Stimulated activated CD8-positive, alpha-beta memory T cell treated with anti-CD3 and anti-CD28 coated beads, Interleukin-12 subunit alpha, Interleukin-12 subunit beta, amount 100 ng/mL, for 4 hours (primary cell): ENCODE data around the gene ACTN2.

Experiments used
- DNase-seq: peaks from one replicate; pipeline ENCODE4 v3.0.0-alpha.2; 2020; ENCODE audit warnings: low read depth

Gene ACTN2

DNA sequence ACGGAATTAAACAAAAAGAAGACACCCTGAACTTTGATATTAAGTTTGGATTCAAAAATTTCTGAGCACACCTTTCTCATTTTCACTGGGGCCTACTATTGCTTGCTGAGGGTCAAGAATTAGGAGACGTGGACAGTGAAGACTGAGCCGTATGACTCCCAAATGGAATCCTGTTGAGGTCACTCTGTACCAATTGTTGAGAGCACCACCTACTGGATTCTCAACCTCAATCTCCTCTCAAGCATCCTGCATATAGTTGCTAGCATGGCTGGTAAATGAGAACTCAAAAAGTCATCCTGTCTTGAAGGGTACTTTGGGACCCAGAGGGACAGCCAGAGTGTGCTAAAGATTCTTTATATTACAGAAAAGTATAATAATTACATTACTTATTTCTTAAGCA lies 88.6 kb downstream of the ACTN2 start:
- DNase-seq: no peak

DNA sequence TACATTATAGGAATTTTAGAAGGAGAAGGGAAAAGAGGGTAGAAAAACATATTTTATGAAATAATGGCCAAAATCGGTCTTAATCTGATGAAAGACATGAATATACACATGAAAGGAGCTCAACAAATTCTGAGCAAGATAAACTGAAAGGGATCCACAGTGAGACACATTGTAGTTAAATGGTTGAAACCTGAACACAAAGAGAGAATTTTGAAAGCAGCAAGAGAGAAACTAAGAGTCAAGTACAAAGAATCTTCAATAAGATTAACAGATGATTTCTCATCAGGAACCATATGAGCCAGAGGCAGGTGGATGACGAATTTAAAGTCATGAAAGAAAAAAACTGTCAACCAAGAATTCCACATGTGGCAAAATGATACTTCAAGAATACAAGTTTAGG lies 93.0 kb downstream of the ACTN2 start:
- no peak for DNase-seq

DNA sequence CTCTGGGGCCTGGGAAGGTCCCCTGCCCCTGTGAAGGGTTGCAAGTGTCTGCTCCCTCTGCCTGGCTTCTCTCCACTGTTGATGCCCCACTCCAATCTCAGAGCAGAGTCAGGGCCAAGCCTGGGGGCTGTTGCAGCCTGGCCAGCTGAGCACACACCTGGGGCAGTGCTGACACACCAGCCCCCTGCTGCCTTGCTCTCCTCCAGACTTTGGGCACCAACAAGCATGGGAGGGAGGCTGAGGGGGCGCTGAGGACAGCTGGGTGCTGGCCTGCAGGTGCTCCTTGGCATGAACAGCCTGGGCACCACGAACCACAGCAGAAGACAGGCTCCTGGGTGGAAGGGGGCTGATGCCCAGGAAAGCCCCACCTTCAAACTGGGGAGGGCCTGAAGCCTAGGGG lies 99.2 kb downstream of the ACTN2 start:
- no peak for DNase-seq

DNA sequence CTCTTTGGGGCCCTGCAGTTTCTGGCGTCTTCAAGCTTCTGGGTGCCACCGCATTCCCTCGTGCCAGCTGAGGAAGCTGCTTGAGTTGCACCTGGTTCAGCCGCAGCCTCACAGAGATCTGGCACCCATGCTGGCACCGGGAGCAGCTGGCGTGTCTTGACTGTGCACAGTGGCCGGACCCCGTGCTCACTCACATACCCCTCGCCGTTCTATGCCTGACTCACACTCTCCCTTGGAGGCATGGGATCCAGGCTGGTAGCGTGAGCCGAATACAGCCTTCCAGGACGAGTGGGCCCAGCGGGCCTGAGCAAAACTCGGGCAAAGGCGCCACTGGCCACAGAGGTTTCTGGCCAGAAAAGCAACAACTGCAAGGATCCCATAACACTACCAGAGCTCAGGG lies 100.2 kb downstream of the ACTN2 start:
- DNase-seq: no peak

DNA sequence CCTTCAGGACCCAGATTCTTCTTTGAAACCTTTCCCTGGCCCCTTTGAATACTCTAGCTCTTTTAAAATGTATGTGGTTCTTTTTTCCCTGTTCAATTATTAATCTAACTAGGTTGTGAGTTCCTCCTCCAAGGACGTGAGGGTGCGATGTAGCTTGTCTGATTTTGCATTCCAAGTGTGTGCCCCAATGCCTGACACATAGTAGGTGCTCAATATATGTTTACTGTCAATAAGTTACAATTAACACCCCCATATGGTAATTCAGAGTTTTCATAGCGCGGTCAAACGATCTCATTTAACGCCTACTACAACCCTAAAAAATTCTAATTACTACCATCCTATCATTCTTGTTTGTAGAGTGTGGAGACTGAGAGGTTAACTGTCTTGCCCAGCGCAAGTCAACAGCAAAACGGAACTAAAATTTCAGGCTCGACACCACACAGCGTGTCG lies 108.3 kb downstream of the ACTN2 start:
- no peak for DNase-seq

DNA sequence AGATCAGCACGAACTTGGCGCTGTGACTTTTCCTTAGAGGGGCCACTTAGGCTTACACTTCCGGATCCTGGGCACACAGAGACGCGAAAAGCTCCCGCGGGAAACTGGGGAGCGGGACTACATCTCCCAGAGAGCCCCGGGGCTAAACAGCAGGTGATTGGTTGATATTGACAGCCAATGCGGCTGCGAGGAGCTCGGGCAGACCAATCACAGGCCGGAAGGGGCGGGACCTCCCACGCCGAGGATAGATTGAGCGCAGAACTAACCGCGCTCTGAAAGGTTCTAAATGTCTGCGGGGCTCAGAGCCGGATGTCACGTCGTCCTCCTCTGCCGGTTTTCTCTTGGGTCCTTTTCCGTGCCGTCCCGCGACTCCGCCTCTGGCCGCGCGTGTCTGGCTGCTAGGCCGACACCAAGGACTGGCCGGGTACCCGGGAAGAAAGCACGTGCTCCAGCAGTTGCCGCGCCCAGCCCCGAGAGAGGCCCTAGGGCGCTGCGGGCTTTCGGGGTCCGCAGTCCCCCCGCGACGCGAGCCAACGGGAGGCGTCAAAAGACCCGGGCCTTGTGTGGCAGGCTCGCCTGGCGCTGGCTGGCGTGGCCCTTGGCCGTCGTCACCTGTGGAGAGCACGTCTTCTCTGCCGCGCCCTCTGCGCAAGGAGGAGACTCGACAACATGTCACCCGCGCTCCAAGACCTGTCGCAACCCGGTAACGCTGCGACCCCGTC lies 108.9 kb downstream of the ACTN2 start, which contains the start of gene MTR:
TSS of gene MTR (plus strand) at position 258 of the 722 bp plus-strand sequence. CDS start at position 670, 412 bp downstream.
- peak; percentile 88 for DNase-seq

DNA sequence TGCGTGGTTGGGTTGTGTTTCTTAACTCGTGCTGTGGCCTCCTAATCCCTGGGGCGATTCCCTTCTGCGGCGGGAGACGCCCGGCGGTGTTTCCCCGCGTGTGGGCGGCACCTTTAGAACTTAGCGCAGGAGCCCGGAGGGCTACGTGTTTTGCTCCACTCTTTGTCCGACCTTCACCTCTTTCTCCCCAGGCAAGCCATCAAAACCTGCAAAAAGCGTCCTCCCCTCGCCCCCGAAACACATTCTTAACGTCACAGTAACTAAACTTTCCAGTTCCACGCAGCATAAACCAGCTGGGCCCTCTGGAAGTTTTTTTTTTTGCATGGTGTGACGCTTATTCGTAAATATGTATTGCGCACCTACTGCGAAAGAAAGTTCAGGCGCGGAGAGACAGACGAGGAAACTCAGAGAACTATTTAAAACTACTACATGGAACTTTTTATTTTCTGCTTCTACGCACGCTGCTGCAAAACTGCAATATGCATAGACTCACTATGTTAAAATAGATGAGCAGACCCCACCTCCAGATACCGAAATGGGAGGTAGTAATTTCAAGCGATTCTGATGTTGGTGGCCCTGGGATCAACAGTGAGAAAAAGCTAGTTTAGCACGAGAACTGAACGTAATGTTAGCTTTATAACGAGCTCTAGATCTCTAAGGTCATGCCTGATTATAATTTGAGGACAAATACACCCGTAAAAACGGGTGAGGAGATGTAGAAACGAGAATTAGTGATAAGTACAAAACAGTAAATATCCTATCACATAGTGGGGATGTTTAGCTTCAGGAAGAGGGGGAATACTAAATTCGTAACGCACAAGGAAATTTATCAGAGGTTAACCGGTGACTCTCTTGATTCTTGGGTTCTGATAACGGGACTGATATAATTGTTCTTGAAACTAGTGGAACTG lies 109.7 kb downstream of the ACTN2 start:
- DNase-seq: no peak

DNA sequence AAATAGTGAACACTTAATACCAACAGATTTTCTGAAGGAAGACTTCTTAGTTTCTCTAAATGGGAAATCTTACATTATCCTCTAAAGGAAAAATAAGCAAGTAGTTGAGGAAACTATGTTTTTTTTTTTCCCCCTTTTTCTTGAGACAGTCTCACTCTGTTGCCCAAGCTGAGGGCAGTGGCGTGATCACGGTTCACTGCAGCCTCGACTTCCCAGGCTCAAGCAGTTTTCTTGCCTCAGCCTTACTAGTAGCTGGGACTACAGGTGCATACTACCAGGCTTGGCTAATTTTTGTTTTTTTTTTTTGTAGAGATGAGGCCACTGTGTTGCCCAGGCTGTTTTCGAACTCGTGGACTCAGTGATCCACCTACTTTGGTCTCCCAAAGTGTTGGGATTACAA lies 112.7 kb downstream of the ACTN2 start:
- DNase-seq: no peak

DNA sequence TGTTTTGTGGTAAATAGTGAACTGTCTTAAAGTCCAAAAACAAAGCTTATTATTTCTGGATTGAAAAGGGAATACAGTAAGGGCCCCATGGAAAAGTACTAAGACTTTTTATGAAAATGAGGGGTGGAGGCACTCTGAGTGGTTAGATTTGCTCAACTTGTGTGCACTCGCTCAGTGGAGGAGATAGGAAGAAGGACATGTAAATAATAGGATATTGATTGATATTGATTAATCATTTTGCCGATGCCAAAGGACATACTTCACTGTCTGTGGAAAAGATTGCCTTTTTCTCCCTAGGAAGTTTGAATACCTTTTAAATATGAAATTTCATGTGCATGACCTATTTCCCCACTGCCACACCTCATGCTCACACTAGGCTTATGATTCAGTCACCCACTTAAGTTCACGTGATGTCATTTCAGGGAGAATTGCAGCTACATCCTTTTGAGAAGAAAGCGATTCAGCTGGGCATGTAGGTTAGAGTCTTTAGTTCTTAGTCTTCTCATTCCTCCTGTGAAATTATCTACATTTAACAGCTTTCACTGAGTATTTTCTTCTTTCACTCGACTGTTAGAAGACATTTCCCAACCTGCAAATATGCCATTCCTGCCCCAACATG lies 113.8 kb downstream of the ACTN2 start:
- no peak for DNase-seq

DNA sequence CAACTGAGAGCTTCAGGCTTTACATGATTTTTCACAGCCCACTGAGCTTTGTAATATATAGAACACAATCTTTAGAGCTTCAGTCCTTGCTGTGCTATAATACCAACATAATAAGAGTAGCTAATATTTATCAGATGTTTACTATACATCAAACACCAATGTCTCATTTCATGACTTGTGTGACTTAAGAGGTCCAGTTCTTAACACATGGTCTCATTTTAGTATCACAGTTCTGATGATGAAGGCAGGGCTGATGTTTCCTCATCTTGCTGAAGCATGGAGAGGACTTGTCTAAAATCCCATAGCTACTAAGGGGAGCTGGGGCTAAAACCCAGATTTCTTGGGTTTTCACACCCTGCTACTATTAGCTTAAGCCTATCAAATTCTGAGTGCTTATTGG lies 114.3 kb downstream of the ACTN2 start:
- no peak for DNase-seq

DNA sequence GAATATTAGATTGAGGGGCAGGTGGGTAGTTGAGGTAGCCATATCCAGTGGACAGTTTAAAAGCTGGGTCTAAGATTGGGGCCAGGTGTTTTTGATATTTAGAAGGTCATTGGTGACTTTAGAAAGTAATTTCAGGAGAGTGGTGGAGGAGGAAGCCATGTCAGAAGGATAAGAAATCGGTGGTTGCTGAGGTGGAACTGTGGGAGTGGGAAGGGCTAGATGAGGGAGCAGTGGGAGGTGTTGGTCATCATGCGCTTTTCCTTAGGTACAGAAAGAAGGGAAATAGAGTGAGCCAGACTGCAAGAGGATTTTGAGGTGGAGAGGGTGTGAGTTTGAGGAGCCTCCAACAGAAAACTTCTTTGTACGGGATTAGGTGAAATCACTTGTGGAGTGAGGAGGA lies 116.0 kb downstream of the ACTN2 start:
- DNase-seq: no peak

DNA sequence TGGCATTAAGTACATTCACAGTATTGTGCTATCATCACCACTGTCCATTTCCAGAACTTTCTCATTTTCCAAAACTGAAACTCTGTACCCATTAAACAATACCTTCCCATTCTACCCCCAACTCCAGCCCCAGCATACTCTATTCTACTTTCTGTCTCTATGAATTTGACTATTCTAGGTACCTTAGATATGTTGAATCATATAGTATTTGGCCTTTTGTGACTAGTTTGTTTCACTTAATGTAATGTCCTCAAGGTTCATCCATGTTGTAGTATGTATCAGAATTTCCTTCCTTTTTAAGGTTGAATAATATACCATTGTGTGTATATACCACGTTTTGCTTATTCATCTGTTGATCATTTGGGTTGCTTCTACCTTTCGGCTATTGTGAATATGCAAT lies 120.3 kb downstream of the ACTN2 start:
- DNase-seq: no peak

DNA sequence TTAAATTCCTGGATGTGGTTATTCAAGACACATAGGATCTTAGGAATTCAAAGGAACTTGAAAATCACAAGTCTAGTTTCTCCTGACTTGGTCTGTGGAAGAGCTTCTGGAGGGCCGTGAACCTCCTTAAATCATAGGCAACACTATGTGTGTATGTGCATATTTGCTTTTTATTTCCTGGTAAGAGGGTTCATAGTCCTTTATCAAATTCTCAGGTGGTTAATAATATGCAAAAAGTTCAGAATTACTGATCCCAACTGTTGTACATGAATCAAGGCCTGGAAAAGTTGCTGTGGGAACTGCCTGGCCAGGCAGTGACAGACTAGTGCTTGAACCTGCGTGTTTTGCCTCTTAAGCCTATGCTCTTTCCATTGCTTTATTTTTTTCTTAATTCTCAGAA lies 121.7 kb downstream of the ACTN2 start:
- DNase-seq: no peak

DNA sequence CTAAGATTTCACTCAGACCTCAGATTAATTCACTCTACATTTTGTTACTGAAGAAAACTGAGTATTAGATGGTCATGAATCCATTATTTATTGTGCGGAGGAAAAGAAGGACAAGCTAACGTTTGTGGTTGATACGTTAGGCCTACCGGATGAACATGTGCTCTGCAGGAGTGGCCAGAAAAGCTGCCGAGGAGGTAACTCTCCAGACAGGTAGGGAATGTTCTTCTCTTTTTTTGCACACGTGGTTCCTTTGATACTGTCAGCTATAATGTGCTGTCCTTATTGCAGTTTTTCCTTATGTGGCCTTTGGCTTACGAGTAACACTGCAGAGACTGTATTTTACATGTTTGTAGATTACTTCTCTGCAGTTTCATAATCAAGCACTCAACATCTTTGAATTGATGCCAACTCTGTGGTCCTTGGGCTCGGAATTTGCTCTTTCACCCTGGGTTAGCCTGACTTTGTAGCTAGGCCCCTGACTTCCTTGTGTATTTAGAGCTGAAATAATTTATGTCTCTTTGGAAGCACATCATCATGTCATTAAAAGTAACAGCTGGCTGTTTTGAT lies 122.3 kb downstream of the ACTN2 start:
- no peak for DNase-seq

DNA sequence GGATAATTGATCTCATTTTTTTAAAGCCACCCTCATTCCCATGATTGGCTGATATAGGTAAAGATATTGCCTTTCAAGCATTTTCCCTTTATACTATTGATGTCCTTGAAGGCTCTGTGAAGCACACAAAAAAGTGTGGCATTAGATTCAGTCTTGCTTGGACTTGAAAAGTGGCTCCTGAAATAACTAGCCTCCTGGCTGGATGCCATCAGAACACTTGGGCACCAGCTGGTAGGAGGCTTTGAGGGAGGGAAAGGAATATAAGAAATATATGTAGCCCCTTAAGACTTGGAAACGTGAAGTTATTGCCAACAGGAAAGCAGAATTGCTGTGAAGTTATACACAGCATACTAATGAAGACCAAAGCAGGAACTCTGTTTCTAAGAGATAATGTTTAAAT lies 122.8 kb downstream of the ACTN2 start:
- DNase-seq: no peak

DNA sequence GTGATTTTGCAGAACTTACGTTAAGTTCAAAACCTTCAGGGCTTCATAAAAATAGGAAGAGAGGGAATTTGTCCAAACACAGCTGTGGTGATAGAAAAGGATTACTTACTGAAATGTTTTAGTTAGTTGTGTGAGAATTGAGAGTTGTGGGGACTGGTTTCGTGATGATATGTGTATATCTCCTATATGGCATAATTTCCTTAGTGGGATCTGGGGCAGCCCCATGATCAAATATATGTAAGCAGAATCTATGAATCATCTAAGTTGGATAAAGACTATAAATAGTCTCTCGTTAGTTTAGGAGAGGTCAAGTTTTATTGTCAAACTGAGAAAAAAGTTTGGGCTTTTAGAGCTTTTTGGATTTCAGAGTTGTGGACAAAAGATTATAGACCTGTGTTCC lies 123.7 kb downstream of the ACTN2 start:
- no peak for DNase-seq

DNA sequence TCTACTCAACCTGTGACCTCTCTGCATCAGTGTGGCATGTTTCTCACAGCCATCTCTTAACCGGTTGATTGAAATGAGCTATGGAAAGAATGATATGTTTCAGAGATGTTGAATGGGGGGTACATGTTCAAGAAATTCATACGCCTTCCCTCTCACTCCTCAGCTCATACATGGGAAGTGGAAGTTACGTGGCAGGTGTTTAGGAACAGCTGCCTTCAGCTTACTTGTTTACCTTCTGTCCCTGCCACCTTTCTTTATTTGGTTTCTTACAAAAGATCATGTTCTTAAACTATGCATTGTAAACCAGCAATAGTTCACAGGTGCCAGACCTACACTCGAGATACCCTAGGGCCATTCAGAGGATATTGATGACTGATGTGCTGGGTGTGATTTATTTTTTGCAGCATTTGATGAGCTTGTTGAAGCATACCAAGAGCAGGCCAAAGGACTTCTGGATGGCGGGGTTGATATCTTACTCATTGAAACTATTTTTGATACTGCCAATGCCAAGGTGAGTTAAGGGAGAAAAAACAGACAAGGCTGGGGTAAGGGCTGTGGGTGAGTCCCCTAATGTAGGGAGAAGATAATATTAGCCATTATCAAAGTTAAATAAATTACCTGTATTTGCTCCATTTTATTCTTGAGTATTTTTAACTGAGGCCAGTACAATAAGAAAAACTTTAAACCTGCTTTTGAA lies 126.2 kb downstream of the ACTN2 start:
- DNase-seq: no peak
